Putamen (tissue), 1 donor: ENCODE measurements around the gene SHE.
"Not testable (repeated sequence)": the region's sequence is repeated elsewhere in the genome, so short reads cannot be mapped to it uniquely, and the experiment has no call there.

Experiments used
- DNase-seq: peaks from one replicate; pipeline ENCODE4 v3.0.0-alpha.2; 2016; ENCODE audit warnings: low spot score

SHE gene

GRCh38 chr1:154502066-154502743, at the start of gene SHE, which contains the start of gene TDRD10:
Gene SHE (minus strand): TSS chr1:154502412. CDS start chr1:154502026, 386 bp downstream.
Gene TDRD10 (plus strand): TSS chr1:154502219. CDS start chr1:154506904, 4,685 bp downstream.
- DNase-seq, result no peak

DNA sequence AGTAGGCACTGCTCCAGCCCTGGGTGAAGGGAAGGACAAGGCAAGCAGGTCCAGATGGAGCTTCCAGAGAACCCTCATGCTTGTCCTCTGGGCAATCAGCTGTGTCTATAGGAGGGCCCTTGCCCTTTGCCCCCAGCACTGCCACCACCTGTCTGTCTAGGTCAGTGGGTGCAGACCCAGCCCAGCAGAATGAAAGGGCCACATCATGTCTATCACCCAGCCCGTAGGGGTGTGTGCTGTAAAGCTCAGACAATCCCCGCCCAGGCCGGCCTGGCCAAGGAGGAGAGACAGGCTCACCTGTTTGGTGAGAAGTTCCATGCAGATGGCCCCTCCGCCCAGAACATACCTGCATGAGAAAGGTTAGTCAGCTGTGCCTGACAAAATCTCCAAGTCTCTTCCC, 49.3 kb upstream of the SHE start:
- no peak for DNase-seq

- DNase-seq, result no peak
Observed at GRCh38 chr1:154550657-154551056, 48.4 kb upstream of the SHE start.

DNA sequence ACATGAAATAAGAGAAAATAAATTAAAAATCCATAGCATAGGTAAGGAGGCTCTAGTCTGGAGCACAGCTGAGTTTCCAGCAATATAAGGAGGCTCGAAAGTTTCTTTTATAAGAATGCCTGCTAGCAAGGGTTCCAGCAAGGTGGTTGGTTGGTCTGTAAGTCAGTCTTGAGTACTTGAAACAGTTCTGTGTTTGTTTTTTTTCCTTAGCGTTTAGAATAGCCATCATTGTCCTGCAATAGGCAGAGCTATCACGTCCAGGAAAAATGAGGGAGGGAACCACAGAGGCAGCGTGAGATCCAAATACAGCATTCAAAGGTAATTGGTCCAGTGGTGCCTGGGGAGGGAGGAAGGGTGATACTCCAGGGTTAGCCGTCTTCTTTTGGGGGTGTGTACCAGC, 47.9 kb upstream of the SHE start:
- no peak for DNase-seq

- no peak for DNase-seq
Observed at GRCh38 chr1:154549202-154549770, 47.1 kb upstream of the SHE start.

- no peak for DNase-seq
Observed at GRCh38 chr1:154548028-154548427, 45.8 kb upstream of the SHE start.

DNA sequence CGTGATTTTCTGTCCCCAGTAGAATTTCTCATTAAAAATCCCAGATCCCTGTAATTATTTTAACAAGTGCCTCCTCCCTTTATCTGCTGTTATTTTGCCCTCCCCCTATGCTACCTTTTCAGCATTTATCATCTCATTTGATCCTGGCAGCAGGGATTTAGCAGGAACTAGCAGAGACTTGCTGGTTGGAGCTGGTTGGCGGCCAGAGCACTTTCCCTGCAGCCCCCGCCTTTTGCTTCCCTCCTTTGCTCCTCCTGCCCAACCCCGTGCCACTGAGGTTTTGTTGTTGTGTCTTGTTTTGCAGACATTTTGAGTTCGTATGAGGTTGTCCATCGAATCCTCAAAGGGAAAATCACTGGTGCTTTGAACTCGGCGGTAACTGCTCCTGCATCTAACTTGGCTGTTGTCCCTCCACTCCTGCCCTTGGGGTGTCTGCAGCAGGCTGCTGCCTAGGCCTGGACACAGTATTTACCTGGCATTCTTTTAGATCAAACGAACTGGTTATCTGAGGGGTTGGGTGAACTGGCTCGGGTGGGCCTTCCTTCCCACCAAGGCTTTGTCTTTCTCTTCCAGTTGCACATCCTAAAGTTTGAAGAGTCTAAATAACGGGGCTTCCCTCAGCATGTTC, 45.0 kb upstream of the SHE start:
- no peak for DNase-seq

DNA sequence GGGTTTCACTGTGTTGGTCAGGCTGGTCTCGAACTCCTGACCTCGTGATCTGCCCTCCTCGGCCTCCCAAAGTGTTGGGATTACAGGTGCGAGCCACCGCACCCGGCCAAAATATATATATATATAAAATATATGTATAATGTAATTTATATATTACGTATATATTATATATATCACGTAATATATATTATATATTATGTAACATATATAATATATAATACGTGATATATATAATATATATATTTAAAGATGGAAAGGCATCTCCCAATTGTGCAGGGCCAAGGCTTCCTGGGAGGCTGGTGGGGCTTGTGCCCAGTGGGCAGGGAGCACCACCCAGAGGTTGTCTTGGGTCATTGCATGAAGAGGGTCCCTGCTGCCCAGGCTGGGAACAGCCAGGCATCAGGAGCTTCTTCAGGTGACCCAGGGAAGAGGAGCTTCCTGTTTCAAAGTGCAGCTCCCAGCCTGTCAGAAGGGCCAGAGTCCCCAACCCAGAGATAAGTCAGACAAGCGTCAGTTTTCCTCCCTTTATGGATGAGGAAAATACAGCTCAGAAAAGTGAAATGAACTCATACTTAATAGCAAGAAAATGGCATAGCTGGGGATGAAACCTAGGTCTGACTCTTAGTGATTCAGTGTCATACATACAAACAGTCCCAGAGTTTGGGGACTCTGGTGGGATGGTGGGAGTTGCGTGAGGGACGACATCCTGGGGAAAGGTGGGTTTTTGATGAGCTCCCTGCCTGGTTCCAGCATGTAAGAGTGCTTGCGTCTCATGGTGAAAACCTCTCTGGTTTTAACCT, 44.3 kb upstream of the SHE start:
- peak; percentile 34 for DNase-seq

GRCh38 chr1:154541231-154541630, 39.0 kb upstream of the SHE start:
- no peak for DNase-seq

DNA sequence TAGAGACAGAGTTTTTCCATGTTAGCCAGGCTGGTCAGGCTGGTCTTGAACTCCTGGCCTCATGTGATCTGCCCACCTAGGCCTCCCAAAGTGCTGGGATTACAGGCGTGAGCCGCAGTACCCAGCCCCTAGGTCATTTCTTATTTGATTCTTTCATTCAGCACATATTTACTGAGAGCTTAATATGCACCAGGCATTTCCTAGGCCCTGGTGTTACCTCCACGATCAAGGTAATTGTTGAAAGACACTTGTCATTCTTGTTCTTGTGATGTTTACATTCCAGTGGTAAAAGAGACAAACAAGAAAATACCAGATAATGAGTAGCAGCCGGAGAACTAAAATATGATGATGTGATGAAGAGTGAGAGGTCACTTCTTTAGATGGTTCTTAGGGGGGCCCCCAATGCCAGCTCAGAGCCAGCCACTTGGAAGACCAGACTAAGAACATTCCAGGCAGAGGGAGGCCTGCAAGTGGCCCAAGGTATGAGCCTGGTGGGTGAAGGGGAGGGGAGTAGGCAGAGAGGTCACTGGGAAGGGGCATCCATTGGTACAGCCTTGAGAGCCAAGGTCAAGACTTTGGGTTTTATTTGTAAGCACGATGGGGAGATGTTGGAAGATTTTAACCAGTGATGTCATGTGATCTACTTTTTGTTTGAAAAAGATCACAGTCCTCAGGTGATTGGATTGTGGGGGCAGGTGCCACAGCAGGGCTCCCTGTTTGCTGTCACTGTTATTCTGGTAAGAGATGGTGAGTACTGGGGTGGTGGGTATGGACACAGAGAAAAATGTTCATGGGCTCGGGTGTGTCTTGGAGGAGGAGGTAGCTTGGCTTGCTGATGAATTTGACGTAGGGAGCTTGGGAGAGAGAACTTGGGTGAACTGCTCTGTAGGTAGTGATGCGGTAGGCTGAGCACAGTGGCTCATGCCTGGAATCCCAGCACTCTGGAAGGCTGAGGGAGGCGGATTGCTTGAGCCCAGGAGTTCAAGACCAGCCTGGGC, 37.6 kb upstream of the SHE start:
- no peak for DNase-seq

DNA sequence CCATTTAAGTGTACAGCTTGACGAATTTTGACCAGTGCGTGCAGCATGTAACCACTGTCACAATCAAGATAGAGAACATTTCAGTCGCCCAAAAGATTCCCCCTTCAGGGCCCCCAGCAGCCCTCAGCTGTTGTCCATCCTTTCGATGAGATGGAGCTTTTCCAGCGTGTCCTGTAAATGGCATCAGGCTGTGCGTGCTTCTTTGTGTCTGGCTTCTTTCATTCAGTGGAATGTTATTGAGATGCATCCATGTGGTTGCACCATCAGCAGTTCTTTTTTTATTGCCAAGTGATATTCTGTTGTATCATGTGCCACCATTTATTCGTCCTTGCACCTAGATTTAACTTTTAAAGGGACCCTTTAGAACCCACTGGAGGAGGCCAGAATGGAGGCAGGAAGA, 34.4 kb upstream of the SHE start:
- DNase-seq, result no peak

GRCh38 chr1:154533952-154534844, 32.0 kb upstream of the SHE start:
- DNase-seq, result no peak

- not testable (repeated sequence) for DNase-seq
Observed at GRCh38 chr1:154531950-154532349, 29.7 kb upstream of the SHE start.

GRCh38 chr1:154529308-154529707, 27.1 kb upstream of the SHE start:
- DNase-seq, result no peak

- DNase-seq, result no peak
Observed at GRCh38 chr1:154527192-154527591, 25.0 kb upstream of the SHE start.

GRCh38 chr1:154524881-154525280, 22.7 kb upstream of the SHE start:
- DNase-seq, result no peak

- no peak for DNase-seq
Observed at GRCh38 chr1:154521695-154522094, 19.5 kb upstream of the SHE start.

GRCh38 chr1:154520333-154520732, 18.1 kb upstream of the SHE start:
- no peak for DNase-seq

- DNase-seq, result no peak
Observed at GRCh38 chr1:154519591-154519991, 17.4 kb upstream of the SHE start.

DNA sequence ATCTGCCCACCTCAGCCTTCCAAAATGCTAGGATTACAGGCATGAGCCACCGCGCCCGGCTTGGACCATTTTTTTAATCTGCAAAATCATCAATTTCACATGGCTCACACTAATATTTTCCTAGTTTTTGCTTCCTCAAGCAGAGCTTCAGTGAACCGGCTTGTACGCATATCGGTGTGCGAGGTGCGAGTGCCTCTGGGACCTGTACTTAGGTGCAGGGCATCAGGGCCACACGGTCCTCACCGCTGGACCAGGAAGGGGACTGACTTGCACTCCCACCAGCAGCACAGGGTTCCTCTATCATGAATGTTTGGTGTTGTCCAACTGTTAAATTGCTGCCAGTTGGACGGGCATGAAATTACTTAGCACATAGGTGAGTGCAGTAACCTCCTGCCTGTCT, 15.4 kb upstream of the SHE start:
- DNase-seq, result no peak
